A549 treated with Mapracorat at 1 μM for 4 hours (cell line): ENCODE results near the gene PTP4A2. TPM values are rescaled to one million over a fixed set of nuclear protein-coding genes. Genes with fewer than 3 reads are reported as not detected.

Source experiments
- total RNA-seq: library from RNA; stranded (reverse); fragments of 200-300 nt; extraction: Qiagen RNA extraction; gene quantifications from 5 replicates; pipeline ENCODE4 v1.2.3, GENCODE V29; 2022

The PTP4A2 gene
- total RNA-seq = 164 to 188 TPM (median 176 TPM) in 5 replicates

DNA sequence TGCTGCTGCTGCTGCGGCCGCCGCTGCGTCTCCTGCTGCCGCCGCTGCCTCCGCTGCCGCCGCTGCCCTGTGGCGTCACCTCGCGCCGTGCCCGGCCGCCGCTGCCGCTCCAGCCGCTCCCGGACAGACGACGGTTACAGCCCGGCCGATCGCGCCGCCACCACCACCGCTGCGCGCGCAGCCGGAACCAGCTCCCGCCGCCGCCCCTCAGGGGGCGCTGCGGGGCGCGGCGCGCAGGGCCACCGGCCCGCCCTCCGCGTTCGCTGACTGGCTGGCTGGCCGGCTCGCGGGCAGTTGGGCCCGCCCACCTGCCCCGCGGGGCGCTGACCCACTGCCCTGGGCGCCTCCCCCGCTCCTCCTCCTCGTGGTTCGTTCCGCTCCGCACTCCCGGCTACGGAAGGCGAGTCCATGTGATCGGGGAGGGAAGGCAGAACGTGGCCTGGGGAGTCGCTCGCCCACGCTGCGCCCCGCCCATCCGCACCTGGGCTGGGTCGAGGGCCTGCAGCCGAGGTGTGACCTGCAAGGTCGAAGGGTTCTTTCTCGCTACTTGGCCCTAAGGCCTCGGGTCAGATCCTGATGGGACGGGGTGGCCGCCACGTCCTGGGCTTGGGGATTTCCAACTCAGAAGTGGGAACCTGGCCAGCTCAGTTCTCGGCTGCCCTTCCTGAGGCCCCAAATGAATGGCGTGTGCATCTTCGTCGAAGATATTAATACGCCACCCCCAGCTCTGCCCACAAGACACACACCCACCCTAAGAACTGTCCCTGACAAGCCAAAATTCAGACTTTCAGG, at the start of gene PTP4A2:
Gene PTP4A2, minus strand, starts transcription at position 185 of the 792 bp plus-strand sequence. CDS start 19,303 bp downstream, outside the sequence.

Other genes starting within 250 kb of the PTP4A2 start
- 2.9 to 5.7 TPM (median 4.6 TPM) in 5 replicates for gene COL16A1, start 234.4 kb downstream of the PTP4A2 start, total RNA-seq
- 3.9 to 6.8 TPM (median 5.5 TPM) in 5 replicates for gene ADGRB2, start 174.0 kb downstream of the PTP4A2 start, total RNA-seq
- 3.3 to 4.5 TPM (median 3.8 TPM) in 5 replicates for gene SPOCD1, start 122.3 kb downstream of the PTP4A2 start, total RNA-seq
- 121 to 138 TPM (median 137 TPM) in 5 replicates for gene KHDRBS1, start 75.5 kb upstream of the PTP4A2 start, total RNA-seq
- gene TMEM39B, start 134.6 kb upstream of the PTP4A2 start, total RNA-seq = 8.3 to 12.3 TPM (median 10.7 TPM) in 5 replicates
- gene KPNA6, start 169.7 kb upstream of the PTP4A2 start, total RNA-seq = 13.9 to 16.6 TPM (median 14.5 TPM) in 5 replicates
- gene TXLNA, start 241.3 kb upstream of the PTP4A2 start, total RNA-seq = 25.9 to 29.9 TPM (median 26.8 TPM) in 5 replicates